ENCODE data around the gene FITM1.

FITM1 gene, protein sequence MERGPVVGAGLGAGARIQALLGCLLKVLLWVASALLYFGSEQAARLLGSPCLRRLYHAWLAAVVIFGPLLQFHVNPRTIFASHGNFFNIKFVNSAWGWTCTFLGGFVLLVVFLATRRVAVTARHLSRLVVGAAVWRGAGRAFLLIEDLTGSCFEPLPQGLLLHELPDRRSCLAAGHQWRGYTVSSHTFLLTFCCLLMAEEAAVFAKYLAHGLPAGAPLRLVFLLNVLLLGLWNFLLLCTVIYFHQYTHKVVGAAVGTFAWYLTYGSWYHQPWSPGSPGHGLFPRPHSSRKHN
- total RNA-seq = 1.7 reads per million in 2 donors

DNA sequence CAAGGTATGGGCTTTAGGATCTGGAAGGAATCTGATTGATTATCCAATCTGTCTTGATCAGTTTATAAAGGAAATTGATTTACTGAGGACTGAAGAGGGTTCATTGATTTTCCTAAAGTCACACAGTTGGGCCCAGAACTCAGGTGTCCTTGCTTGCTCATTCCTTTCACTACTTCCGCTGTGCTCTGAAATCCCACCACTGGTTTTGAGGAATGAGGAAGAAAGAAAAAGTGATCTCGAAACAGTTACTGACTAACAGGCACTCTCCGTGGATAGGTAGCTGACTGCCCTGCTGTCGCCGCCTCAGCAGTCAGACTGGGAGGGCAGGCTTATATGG lies at the start of gene FITM1:
TSS of gene FITM1 (plus strand) at position 280 of the 337 bp plus-strand sequence. CDS start 905 bp downstream, outside the sequence.
- no peak for DNase-seq

DNA sequence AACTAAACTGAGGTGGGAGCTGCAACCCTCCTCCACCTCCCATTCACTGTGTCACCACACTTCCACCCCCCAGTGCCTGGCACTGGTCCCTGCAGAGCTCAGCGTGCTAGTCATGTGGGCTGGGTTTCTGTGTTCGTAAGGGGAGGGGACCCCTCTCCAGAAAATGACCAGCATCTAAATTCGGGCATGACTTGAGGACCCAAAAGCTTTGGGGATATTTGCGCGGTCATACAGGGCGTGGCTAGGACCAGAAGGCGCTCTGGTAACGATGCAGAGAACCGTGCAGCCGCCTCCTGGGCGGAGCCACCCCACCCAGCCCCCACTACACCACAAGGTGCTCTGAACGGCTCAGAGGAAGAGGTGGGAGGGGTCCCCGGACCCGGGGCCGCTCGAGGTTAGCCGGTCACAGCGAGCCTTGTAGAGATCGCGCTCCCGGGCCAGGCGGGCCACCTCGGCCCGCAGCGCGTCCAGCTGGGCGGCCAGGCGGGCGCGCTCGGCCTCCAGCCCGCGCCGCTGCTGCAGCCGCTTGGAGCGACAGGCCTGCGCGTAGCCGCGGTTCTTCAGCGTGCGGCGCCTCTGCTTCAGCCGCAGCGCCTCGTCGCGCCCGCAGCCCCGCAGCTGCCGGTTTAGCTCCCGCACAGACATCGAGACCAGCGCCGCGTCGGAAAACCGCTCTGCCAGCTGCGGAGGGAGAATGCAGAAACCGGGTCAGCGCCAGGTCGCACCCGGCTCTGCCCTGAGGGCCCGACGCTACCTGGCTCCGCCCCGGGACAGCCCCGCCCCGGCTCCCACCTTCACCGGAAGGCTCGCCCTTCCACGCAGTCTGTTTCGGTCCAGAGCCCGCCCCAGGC lies 49.3 kb upstream of the FITM1 start:
- DNase-seq = peak; percentile 40

DNA sequence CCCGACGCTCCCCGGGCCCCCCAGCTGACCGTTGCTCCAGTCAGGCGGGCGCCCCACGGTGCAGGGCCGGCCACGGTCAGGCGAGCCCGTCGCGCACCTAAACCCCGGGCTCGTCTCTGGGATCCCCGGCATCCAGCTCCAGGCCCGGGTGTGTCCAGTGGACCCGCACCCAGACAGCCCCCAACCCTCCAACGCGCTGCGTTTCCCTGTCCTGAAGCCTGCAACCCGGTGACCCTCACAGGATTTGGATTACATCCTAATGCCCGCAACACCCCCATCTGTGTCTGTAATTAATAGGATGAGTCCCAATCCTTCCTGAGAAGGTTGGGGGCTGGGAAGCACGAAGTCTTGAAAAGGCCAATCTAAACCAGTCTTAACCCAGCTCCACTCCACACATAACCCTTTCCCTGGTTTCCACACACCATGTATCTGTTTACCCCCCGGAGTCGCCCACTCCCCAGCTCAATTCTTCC lies 48.7 kb upstream of the FITM1 start:
- no peak for DNase-seq

DNA sequence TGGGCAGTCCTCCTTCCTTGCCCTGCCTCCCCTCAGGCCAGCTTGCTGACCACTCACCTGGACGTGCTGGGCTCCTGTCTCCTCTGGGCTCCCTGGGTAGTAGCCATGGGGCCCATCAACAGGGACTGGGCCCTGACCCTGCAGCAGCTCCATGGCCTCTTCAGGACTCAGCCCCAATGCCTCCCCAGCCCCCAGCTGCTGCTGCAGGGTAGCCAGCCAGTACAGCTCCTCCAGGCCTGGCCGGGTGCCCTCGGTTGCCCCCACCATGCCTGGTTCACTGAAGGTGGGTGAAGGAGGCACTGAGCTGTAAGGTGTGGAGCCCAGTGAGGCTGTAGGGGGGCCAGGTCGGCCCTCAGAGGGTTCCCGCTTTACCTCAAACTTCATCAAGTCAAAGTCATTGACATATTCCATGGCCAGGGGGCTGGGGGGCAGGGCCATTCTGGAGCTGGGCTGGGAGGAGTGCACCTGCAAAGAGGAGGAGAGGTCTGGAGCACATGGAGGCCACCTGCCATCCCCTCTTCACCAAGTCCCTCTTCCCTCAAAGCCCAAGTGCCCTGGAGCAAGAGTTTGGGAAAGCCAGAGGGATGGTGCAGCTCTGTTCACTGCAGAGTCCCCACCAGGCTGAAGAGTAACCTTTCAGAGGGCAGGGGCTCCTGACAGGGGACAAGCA lies 47.9 kb upstream of the FITM1 start:
- DNase-seq = no peak

DNA sequence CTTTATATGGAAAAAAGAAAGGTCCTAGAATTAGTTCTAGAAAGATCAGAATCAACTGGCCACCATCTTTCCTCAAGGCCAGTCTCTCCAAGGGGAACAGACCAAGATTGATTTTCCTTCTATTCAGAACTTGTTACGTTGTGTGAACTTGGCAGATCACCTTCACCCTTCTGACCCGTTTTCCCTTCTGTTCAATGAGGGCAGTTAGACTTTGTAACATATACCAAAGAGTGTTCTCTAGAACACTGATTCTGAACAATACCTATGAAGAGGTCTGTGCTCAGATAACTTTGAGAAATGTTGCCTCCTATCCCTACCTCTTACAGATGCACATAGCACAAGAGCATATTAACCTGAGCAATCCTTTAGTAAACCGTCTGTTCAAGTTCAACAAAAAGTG lies 47.0 kb upstream of the FITM1 start:
- no peak for DNase-seq

DNA sequence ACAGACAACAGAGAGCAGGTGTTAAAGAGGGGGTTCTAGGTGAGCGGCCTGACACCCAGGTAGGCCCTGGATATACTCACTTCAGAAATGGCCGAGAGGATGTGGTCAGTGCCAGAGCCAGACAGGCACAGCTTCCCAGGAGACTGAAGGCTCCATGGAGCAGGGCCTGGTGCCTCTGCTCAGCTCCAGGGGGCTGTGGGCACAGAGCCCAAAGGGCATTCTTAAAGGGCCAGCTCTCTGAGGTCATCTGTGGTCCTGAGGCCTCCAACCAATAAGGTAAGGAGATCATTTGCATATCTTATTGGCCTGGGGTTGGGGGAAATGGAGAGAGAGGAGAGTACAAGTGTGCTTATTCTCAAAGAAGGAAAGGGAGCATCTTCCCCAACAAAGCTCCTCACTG lies 46.0 kb upstream of the FITM1 start:
- DNase-seq = no peak

DNA sequence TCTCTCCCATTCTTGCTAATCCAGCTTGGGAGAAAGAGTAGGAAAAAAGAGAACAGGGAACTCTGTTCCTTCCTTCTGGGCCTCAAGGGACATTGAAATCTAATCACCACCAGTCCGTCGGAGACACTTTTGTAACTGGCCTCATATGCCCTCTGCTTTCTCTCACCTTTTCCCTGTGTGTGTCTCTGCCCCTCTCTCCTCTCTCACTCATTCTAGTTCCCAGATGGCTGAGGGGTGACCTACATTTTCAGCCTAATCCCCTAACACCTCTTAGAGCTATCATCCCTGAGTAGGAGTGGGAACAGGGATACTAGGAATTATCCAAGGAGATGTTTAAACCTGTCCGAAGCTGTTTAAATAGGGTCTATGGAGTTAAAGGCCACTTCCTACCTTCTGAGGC lies 45.2 kb upstream of the FITM1 start:
- DNase-seq = no peak

DNA sequence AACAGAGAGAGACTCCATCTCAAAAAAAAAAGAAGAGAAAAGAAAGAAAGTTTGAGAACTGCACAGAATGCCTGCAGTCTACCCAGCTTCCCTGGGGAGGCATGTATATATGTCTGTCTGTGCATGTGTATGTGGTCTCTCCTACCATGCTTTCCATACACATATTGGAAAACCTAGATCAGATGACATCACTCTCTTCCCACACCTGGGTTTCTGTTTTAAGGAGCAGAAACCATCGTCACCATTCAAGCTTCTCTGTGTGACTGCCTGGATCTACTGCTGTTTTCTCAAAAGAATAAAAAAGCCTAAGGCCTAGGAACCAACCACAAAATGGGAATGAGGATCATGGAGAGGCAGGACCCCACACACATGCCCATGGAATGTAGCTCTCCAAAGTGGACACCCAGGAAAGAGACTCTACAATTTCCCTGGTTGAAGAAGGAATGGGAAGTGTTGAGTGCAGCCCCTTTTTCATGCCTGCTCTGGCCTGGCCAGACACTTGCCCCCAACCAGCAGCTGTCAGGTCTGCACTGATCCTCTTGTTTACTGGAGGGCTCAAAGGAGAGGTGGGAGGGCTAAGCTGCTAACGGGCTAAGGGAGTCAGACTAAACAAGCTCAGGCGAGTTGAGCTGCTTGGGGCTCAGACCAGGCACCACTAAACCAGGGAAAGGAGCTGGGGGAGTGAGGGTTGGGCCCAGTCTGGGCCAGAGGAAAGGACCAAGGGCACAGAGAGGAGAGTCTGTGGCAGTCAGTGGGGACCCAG lies 44.1 kb upstream of the FITM1 start:
- no peak for DNase-seq

DNA sequence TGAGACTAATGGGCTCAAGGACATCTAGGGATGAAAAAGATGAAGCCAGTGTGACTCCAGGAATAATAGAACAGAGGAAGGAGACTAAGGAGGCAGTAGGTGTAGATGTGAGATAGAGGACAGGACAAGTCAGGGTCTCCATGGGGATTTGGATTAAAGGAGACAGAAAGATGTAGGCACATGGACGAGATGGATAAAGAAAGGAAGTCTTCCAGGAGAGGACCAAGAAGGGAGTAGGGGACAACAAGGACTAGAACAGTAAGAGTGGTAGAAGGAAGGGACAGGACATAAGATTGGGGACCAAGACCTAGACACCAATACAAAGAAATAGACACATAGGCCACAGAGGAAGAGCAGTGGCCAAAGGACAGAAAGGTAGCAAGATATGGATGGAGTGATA lies 43.5 kb upstream of the FITM1 start:
- DNase-seq = no peak

DNA sequence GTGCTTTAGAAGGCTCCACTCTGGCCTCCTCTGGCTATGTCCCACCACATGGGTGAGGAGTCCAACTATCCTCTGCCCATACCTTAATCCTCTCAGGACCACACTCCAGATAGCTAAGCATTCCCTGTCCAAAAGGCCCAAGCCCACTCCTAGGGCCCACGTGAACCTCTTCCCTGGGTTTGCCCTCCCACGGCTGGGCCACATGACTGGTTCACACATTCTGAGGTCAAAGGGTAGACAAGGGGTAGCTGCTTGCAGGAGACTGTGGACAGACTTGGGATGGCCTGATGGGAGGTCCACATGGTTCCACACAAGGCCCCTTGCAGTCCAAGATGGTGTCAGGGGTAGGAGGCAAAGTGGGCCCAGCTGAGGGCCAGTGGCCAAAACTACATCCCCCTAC lies 42.4 kb upstream of the FITM1 start:
- no peak for DNase-seq

DNA sequence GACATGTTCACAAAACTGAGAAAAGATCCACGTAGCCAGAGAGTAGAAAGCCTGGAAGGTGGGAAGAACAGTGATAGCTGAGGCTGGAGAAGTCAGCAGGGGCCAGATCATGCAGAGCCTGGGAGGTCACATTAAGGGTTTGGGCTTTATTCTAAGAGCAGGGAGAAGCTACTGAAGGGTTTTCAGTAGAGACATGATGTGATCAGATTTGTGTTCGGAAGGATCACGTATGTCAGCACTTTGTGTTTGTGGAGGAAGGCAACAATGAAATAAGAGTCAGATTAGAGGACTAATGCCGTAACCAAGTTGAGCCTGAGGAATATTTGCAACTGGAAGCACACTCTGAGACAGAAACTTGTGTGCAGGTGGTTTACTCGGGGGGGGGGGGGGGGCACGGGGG lies 40.6 kb upstream of the FITM1 start:
- no peak for DNase-seq

DNA sequence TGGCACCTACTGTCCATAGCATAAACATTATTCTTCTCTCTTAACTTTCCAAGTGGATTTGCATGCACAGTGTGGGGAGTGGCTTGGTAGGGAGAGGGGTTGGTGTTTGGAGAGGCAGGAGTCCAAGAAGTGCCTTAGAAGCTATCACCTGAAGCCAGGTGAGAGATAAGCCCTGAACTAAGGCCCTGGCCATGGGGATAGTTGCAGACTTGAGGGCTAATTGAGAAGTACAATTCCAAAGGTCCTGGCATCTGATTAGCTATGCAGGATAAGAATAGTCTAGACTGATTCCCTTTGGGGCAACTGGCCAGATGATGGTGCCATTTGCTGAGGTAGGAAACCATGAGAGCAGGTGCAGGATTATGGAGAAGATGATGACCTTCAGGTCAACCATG lies 38.4 kb upstream of the FITM1 start:
- no peak for DNase-seq

DNA sequence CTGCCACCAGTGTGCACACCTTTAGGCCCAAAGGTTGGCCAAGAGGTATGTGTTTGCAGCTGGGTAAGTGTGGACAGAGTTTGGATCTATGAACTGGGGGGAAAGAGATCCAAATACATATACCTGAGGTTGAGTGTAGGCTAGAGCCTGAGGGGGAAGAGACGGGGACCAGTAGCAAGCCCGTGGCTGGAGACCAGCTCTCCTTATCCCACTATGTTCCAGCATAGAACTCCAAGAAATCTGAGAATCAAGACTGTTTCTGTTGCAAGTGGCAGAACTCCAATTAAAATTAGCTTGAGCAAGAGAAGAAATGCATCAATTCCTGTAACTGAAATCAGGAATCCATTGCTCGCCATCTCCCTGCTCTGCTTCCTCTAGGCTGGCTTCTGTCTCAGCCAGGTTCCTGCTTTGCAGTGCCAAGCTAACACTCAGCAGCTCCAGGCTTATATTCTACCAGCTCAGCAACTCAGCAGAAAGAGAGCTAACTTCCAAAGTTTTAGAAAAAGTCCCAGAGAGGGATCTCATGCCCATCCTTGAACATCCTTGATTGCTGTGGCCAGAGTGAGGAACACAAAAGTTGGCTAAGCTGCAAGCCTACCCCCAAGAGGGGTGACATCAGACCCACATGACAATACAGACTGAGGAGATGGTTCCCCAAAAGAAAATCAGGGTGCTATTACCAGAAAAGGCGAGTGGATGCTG lies 37.8 kb upstream of the FITM1 start:
- DNase-seq = no peak

DNA sequence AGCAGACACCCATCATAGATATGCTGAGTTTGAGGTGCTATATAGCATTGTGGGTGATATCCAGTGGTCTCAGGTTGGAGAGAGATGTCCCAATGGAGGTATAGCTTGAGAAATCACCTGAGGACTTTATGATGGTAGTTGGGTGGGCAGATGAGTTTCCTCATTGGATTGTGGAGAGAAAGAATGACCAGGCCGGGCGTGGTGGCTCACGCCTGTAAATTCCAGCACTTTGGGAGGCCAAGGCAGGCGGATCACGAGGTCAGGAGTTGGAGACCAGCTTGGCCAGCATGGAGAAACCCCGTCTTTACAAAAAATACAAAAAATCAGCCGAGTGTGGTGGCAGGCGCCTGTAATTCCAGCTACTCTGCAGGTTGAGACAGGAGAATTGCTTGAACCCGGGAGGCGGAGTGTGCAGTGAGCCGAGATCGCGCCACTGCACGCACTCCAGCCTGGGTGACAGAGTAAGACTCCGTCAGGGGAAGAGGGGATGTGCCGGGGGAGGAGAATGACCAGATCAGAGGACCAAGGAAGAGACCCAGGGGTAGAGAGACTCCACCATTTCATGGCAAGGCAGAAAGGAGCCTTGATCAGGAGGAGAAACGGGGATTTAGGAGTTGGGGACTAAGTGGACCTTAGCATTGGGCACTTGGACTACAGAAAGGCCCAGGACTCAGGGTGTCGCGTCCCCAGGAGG lies 37.1 kb upstream of the FITM1 start:
- no peak for DNase-seq

DNA sequence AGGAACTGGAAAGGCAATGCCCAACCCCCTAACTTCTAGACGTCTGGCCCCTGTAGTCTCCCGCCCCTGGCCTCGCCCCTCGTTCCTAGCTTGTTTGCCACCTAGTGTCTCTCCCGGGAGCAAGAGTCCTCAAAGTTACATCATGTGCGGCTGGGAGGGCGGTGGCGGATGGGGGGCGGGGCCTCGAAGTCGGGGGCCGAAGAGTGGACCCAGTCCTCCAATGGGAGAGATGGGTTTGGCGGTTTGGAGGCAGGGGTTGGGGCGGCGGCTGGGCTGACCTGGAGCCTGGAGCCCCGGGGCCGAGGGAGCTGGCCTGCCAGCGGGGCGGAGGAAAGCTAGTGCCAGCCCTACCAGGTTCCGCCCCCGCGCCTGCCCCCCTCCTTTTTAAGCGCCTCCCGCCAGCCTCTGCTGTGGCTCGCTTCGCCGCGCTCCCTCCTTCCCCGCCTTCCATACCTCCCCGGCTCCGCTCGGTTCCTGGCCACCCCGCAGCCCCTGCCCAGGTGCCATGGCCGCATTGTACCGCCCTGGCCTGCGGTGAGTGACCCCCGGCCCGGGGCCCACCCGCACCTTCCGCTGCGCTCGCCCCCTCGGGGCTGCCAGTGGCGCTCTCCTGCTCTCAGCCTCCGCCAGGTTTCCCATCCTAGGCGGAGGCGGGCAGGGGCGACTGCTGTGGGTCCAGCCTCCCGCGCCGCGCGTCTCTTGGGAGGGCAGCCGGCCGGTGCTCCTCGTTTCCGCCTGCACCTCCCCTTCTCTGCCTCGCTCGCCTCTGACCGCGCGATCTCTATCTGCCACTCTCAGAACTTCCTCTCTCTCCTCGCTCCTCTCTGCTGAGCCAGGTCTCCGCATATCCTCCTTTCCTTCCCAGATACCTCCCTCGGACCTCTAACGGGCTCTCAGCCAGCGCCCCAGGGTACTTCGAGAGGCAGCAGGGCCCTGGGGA lies 36.3 kb upstream of the FITM1 start, which contains the start of gene PCK2:
TSS of gene PCK2 (plus strand) at position 411 of the 940 bp plus-strand sequence. CDS start at position 506, 95 bp downstream.
- DNase-seq = peak; percentile 57

DNA sequence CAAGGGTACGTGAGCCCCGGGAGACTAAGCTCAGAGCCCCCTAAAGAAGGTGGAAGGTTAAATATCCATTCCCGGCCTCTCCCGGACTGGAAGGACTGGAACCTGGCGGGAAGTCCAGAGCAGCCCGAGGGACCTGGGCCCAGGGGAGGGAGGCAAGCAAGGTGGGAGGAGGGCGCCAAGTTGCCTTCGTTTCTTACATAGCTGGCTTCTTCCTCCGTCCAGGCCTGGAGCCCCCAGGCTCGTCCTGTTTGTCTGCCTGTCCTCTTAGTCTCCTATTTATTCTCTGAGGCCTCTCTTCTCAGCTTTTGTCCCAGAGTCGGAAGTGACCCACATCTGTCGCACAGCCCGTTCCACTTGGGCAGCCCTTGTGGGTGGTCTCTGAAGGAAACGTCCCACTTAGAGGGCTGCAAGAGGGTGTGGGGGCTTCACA lies 35.6 kb upstream of the FITM1 start:
- DNase-seq = no peak

DNA sequence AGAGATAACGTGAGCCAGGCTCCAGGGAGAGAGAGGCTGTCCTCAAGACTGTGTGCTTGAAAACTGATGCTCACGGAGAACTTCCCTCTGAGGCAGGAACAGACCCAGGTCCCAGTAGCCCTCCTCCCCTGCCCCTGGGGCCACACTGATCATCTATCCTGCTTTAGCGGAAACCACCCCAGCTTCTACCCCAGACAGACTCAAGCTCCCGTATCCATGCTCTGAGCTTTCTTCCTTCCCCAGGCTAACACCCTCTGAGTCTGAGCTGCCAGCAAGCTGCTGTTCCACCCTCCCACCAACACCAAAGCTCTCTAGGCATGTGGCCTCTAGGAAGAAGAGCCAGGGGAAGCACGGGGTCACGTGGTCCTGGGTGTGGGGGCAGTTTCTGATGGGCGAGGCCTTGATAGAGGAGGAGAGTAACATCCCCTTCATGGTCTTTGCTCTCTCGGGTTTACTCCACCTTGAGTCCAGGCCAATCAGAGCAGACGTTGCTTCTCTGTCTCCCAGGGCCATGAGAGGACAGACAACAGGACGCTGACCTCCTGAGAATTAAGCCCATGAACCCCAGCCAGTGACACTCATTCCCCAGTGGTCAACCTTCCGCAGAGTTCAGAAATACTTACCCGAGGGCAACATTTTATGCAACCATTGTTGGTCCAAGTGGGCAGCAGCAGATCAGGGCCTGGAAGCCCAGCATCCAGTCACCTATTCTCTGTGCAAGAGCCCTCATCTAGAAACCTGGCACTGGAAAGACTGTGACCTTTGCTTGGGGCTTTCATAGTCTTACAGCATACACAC lies 35.0 kb upstream of the FITM1 start:
- DNase-seq = no peak

DNA sequence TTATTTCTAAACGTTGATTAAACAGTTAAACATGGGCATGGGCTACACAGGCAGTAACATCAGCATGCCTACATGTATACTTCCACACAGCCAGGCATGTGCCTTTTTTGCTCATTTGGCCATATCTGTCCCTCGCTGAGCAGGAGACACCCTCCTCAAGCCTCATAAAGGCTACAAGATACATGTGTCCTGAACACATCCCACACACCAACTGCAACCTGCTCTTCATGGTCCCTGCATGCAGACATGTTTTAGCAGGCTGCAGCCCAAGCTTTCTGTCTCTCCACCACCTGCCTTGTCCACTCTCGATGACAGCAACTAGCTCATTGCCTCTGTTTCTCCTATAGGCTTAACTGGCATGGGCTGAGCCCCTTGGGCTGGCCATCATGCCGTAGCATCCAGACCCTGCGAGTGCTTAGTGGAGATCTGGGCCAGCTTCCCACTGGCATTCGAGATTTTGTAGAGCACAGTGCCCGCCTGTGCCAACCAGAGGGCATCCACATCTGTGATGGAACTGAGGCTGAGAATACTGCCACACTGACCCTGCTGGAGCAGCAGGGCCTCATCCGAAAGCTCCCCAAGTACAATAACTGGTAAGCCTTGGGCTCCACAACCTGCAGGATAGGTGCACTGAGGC lies 33.8 kb upstream of the FITM1 start:
- no peak for DNase-seq

Data from activated gamma-delta T cell (primary cell).